Mesendoderm (in vitro differentiated cells): ENCODE measurements around the gene CARD14.

Source experiments
- DNase-seq: peaks from one replicate; pipeline ENCODE4 v3.0.0; 2013
- H2AK5ac ChIP-seq: 2 replicates; pipeline ENCODE4 v1.6.1; 2013; ENCODE audit warnings: low read length, inconsistent platforms
- H2BK120ac ChIP-seq: 2 replicates; pipeline ENCODE4 v1.6.1; 2013; ENCODE audit warnings: low read depth, mild to moderate bottlenecking, low read length, moderate library complexity, mixed read lengths
- H2BK15ac ChIP-seq: replicated peaks from 2 replicates; pipeline ENCODE4 v1.6.1; 2013; ENCODE audit warnings: low read depth, mild to moderate bottlenecking, moderate library complexity
- H2BK5ac ChIP-seq: 2 replicates; pipeline ENCODE4 v1.6.1; 2013; ENCODE audit warnings: low read length, inconsistent platforms
- H3K18ac ChIP-seq: 2 replicates; pipeline ENCODE4 v1.6.1; 2013; ENCODE audit warnings: mild to moderate bottlenecking, low read length, mixed read lengths
- H3K23ac ChIP-seq: one replicate; pipeline ENCODE4 v1.6.1; 2013; ENCODE audit warnings: low read length
- H3K27ac ChIP-seq: 2 replicates; pipeline ENCODE4 v1.5.1; 2013; ENCODE audit warnings: low read depth, mild to moderate bottlenecking, inconsistent platforms, low read length, moderate library complexity
- H3K27me3 ChIP-seq: 2 replicates; pipeline ENCODE4 v1.6.1; 2013; ENCODE audit warnings: low read length, control low read depth, mild to moderate bottlenecking, inconsistent platforms; ENCODE audit not compliant: insufficient read depth, poor library complexity
- H3K36me3 ChIP-seq: 2 replicates; pipeline ENCODE4 v1.6.1; 2013; ENCODE audit warnings: low read length, inconsistent platforms; ENCODE audit not compliant: control insufficient read depth, insufficient read depth
- H3K4ac ChIP-seq: one replicate; pipeline ENCODE4 v1.6.1; 2013; ENCODE audit warnings: low read depth, mild to moderate bottlenecking, low read length, moderate library complexity
- H3K4me1 ChIP-seq: 2 replicates; pipeline ENCODE4 v1.6.1; 2013; ENCODE audit warnings: low read depth, low read length, inconsistent platforms; ENCODE audit not compliant: control insufficient read depth
- H3K4me2 ChIP-seq: 2 replicates; pipeline ENCODE4 v1.6.1; 2013; ENCODE audit warnings: low read length
- H3K4me3 ChIP-seq: 2 replicates; pipeline ENCODE4 v1.5.1; 2013; ENCODE audit warnings: mild to moderate bottlenecking, low read length
- H3K56ac ChIP-seq: one replicate; pipeline ENCODE4 v1.6.1; 2013; ENCODE audit warnings: low read length
- H3K79me1 ChIP-seq: 2 replicates; pipeline ENCODE4 v1.6.1; 2013; ENCODE audit warnings: low read length, inconsistent platforms
- H3K79me2 ChIP-seq: 2 replicates; pipeline ENCODE4 v1.6.1; 2013; ENCODE audit warnings: mild to moderate bottlenecking, low read length; ENCODE audit not compliant: control insufficient read depth, insufficient read depth
- H3K9ac ChIP-seq: 2 replicates; pipeline ENCODE4 v1.6.1; 2013; ENCODE audit warnings: low read length, inconsistent platforms
- H4K5ac ChIP-seq: one replicate; pipeline ENCODE4 v1.6.1; 2013; ENCODE audit warnings: low read length
- H4K8ac ChIP-seq: one replicate; pipeline ENCODE4 v1.6.1; 2013; ENCODE audit warnings: low read depth, mild to moderate bottlenecking, control low read depth, low read length, moderate library complexity
- WGBS: extraction: QIAGEN DNeasy Blood & Tissue Kit; methylation state at CpG from one replicate; pipeline ENCODE4 v1.1.7; 2013; ENCODE audit warnings: low lambda C conversion rate, missing lambda C conversion rate; ENCODE audit not compliant: insufficient coverage; ENCODE audit errors: extremely low coverage; 5-methylcytosine and 5-hydroxymethylcytosine counted together

Gene CARD14

DNA sequence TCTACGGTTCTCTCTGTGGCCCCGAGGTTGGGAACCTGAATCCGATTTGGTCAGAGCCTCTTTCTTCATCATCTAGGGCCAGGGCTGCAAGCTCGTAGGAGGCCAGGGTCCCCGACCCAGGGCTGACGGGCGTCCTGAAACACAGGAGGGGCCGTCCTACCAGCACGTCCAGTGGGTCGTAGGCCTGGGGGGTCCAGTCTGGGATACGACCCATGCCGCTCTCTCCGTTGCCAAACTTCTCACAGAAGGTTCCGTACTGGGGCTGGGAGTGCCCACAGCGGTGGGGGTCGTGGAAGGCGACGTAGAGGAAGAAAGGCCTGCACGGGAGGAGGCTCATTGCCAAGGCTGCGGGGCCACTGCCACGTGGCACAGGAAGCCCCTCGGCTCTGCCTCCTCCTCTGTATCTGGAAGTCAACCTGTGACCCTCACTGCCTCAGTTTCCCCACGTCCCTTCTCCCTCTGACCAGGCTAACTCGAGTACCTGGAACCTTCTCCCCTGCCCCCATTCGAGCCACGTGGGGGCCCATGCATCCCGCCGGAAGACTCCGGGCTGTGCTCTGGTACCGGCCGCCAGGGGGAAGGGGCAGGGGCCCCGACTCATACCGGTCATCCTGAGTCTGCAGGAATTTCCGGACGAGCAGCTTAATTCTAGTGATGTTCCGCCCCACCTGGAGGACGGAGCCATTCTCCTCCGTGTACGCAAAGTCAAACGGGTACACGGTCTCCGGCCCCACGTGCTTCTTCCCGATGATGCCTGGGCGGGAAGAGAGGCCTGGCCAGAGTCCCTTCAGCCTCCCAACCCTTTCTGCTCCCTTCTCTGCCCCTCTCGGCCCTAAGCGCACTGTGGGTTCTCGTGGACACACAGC, 44.4 kb downstream of the CARD14 start:
- no peak overlapping the region for H2BK5ac ChIP-seq
- H3K4me3 ChIP-seq, result no peak overlapping the region
- no peak overlapping the region for H2AK5ac ChIP-seq
- no peak overlapping the region for H3K9ac ChIP-seq
- DNase-seq, result no peak
- no peaks in the 10 kb centered on the region for H3K27me3 ChIP-seq
- H3K4me1 ChIP-seq, result no peaks in the 10 kb centered on the region
- H3K36me3 ChIP-seq, result no peaks in the 10 kb centered on the region
- H3K4me2 ChIP-seq, result no peak overlapping the region
- H4K8ac ChIP-seq, result no peak overlapping the region
- no peak overlapping the region for H2BK120ac ChIP-seq
- H3K56ac ChIP-seq, result no peak overlapping the region
- H4K5ac ChIP-seq, result no peak overlapping the region
- H3K79me1 ChIP-seq, result peaks cover 3% of the 10 kb centered on the region
- H3K4ac ChIP-seq, result no peak overlapping the region
- H3K23ac ChIP-seq, result no peak overlapping the region
- no CpG with 5 or more reads among the region's 48 CpGs for WGBS
- no peaks in the 10 kb centered on the region for H3K79me2 ChIP-seq
- H2BK15ac ChIP-seq, result no peak overlapping the region
- H3K27ac ChIP-seq, result no peak overlapping the region
- no peak overlapping the region for H3K18ac ChIP-seq

DNA sequence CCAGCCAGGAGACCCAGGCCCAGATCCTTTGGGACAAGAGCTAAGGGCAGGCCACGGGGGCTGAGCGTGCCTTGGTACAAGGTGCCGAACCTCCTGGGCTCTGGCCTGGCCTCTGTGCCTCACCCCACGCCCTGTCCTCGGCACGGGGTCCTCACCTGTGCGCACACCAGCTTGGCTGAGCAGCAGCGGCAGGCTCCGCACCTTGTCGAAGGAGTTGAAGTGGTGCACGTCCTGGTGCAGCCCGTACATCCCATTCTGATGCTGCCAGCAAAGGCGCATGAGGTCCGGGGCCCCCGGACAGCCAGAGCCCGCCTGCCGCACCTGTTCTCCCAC, 45.0 kb downstream of the CARD14 start:
- H3K56ac ChIP-seq, result no peak overlapping the region
- H3K27ac ChIP-seq, result no peak overlapping the region
- peaks cover 1% of the 10 kb centered on the region for H3K79me2 ChIP-seq
- no peak overlapping the region for H3K4me2 ChIP-seq
- H3K9ac ChIP-seq, result no peak overlapping the region
- no peaks in the 10 kb centered on the region for H3K36me3 ChIP-seq
- H3K4me3 ChIP-seq, result no peak overlapping the region
- no peak overlapping the region for H2BK5ac ChIP-seq
- H4K8ac ChIP-seq, result no peak overlapping the region
- H4K5ac ChIP-seq, result no peak overlapping the region
- H3K79me1 ChIP-seq, result peaks cover 3% of the 10 kb centered on the region
- DNase-seq, result no peak
- H2BK15ac ChIP-seq, result no peak overlapping the region
- H3K4me1 ChIP-seq, result no peaks in the 10 kb centered on the region
- H3K18ac ChIP-seq, result no peak overlapping the region
- H2AK5ac ChIP-seq, result no peak overlapping the region
- no peak overlapping the region for H3K23ac ChIP-seq
- H3K4ac ChIP-seq, result no peak overlapping the region
- H2BK120ac ChIP-seq, result no peak overlapping the region
- H3K27me3 ChIP-seq, result no peaks in the 10 kb centered on the region
- no CpG with 5 or more reads among the region's 17 CpGs for WGBS

DNA sequence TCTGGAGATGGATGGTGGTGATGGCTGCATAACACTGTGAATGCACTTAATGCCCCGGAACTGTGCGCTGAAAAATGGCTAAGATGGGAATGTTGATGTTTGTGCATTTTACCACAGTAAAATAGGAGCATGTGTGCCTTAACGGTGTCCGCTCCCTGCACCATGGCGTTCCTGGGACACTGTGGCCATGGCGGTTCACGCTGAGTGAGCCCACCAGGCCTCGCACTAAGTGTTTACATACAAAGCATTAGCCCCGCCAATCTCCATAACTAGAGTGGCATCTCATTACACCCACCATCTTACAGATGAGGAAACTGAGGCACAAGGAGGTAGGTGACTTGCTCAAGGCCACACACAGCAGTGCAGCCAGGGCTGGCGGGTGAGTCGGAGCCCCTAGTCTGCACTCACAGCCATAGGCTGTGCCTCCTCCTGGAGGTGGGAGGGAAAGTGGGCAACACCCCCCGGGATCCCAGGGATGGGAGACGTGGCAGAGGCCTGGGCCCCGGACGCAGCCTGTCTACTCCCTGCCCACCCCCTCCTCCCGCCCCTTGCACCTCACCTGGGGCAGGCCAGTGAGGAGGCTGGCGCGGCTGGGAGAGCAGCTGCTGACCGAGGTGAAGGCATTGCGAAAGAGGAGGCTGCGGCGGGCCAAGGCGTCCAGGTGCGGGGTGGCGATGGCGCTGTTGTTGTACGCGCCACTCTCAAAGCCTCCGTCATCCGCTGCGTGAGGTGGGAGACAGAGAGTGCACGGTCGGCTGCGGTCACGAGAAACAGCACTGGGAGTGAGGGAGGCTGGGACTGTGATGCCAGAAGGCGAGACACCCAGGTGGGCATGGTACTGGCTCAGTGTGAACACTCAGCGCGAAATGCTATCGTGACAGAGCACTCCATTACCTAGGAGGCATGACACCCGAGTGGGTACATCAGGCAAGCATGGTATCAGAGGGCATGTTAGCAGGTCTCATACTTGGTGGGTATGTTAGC, 46.9 kb downstream of the CARD14 start:
- no peak overlapping the region for H4K5ac ChIP-seq
- peaks cover 2% of the 10 kb centered on the region for H3K79me2 ChIP-seq
- no peak overlapping the region for H2BK120ac ChIP-seq
- no peak for DNase-seq
- no peak overlapping the region for H2AK5ac ChIP-seq
- no peak overlapping the region for H3K9ac ChIP-seq
- H3K18ac ChIP-seq, result no peak overlapping the region
- no peaks in the 10 kb centered on the region for H3K27me3 ChIP-seq
- H2BK15ac ChIP-seq, result no peak overlapping the region
- H3K56ac ChIP-seq, result no peak overlapping the region
- no peak overlapping the region for H3K27ac ChIP-seq
- no peaks in the 10 kb centered on the region for H3K4me1 ChIP-seq
- H3K4me3 ChIP-seq, result no peak overlapping the region
- H4K8ac ChIP-seq, result no peak overlapping the region
- H3K4ac ChIP-seq, result no peak overlapping the region
- no peaks in the 10 kb centered on the region for H3K36me3 ChIP-seq
- WGBS, result no CpG with 5 or more reads among the region's 40 CpGs
- peaks cover 3% of the 10 kb centered on the region for H3K79me1 ChIP-seq
- H2BK5ac ChIP-seq, result no peak overlapping the region
- no peak overlapping the region for H3K23ac ChIP-seq
- no peak overlapping the region for H3K4me2 ChIP-seq

DNA sequence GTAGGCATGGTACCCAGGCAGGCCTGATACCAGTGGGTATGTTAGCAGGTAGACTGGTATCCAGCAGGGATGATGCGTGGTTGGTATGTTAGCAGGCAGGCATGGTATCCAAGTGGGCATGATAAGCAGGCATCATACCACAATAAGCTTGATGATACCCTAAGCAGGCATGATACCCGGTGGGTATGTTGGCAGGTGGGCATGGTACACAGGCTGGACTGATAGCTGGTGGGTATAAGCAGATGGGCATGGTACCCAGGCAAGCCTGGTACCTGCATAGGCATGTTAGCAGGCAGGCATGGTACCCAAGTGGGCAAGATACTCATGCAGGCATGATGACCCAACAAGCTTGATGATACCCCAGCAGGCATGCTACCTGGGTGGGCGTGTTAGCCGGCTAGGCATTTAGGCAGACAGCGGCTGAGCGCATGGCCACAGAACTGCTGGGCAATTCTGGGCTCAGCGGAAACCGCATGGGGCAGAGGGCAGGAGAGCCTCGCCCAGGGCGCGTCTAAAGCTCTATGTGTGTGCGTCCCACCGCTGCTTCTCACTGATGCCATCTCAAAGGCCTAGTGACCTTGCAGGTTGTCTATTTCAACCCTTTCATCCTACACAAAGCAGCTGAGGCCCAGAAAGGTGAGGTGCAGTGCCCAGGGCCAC, 48.0 kb downstream of the CARD14 start:
- H3K27me3 ChIP-seq, result no peaks in the 10 kb centered on the region
- no peak overlapping the region for H3K4me3 ChIP-seq

DNA sequence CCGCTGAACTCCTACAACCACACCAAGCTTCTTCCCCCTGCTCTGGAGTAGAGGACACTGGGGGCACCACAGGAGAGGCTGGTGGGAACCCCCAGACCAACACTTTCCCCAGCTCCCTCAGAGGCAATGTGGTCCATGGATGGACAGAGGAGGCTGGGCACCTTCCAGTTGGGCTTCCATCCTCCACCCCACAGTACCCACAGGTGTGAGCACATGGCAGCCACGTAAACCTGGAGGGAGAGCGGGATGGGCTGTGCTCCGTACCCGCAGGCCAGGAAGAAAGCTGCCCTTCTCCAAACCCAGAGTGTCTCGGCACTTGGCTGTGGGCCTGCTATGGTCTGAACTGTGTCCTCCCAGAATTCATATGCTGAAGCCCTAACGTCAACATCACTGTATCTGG, 48.6 kb downstream of the CARD14 start:
- no peak overlapping the region for H3K27ac ChIP-seq
- H3K79me2 ChIP-seq, result peaks cover 2% of the 10 kb centered on the region
- peaks cover 3% of the 10 kb centered on the region for H3K79me1 ChIP-seq
- H3K27me3 ChIP-seq, result no peaks in the 10 kb centered on the region
- no peak overlapping the region for H3K18ac ChIP-seq
- H3K23ac ChIP-seq, result peak overlapping the region; percentile 66
- H3K9ac ChIP-seq, result no peak overlapping the region
- no peak overlapping the region for H4K8ac ChIP-seq
- no peak overlapping the region for H3K4me2 ChIP-seq
- H3K4me3 ChIP-seq, result no peak overlapping the region
- H2BK5ac ChIP-seq, result no peak overlapping the region
- H2BK120ac ChIP-seq, result no peak overlapping the region
- no CpG with 5 or more reads among the region's 7 CpGs for WGBS
- H2AK5ac ChIP-seq, result no peak overlapping the region
- H3K56ac ChIP-seq, result peak overlapping the region; percentile 3
- H2BK15ac ChIP-seq, result no peak overlapping the region
- H3K4ac ChIP-seq, result no peak overlapping the region
- no peaks in the 10 kb centered on the region for H3K36me3 ChIP-seq
- DNase-seq, result no peak
- no peak overlapping the region for H4K5ac ChIP-seq
- no peaks in the 10 kb centered on the region for H3K4me1 ChIP-seq

More for the DNA sequence above, 48.0 kb downstream of the CARD14 start:
- Histone ChIP-seq H3K79me2 (peaks cover 2% of the 10 kb centered on the region), H2BK5ac (no peak overlapping the region), H4K5ac (no peak overlapping the region), H2BK120ac (no peak overlapping the region), H3K18ac (no peak overlapping the region), H2BK15ac (no peak overlapping the region), H3K56ac (no peak overlapping the region), H3K36me3 (no peaks in the 10 kb centered on the region), H3K79me1 (peaks cover 3% of the 10 kb centered on the region), H3K4ac (no peak overlapping the region), H3K27ac (no peak overlapping the region), H4K8ac (no peak overlapping the region), H3K4me1 (no peaks in the 10 kb centered on the region), H2AK5ac (no peak overlapping the region), H3K9ac (no peak overlapping the region), H3K23ac (peak overlapping the region; percentile 66), H3K4me2 (no peak overlapping the region)
- no CpG with 5 or more reads among the region's 13 CpGs for WGBS
- DNase-seq, result no peak
